Neuronal stem cell (in vitro differentiated cells): Measurements from ENCODE around the gene HNRNPLL.
A peak's percentile ranks its signal among the peaks of the same experiment; 100 is the strongest.

Experiments
- DNase-seq: peaks from one replicate; pipeline ENCODE4 v3.0.0-alpha.2; 2013; ENCODE audit warnings: low spot score
- H2AFZ ChIP-seq: one replicate; pipeline ENCODE4 v1.6.1; 2013; ENCODE audit warnings: mild to moderate bottlenecking, low read length, inconsistent platforms
- H2AK5ac ChIP-seq: 2 replicates; pipeline ENCODE4 v1.6.1; 2013; ENCODE audit warnings: low read depth, mild to moderate bottlenecking, inconsistent platforms, low read length, moderate library complexity, mixed read lengths
- H2BK120ac ChIP-seq: 2 replicates; pipeline ENCODE4 v1.6.1; 2013; ENCODE audit warnings: low read depth, mild to moderate bottlenecking, inconsistent platforms, low read length, moderate library complexity, mixed read lengths
- H2BK12ac ChIP-seq: one replicate; pipeline ENCODE4 v1.6.1; 2013; ENCODE audit warnings: low read length, inconsistent platforms
- H2BK15ac ChIP-seq: 2 replicates; pipeline ENCODE4 v1.6.1; 2013; ENCODE audit warnings: mild to moderate bottlenecking, low read length, inconsistent platforms, mixed read lengths
- H2BK5ac ChIP-seq: one replicate; pipeline ENCODE4 v1.6.1; 2013; ENCODE audit warnings: inconsistent platforms, mild to moderate bottlenecking, low read length, moderate library complexity
- H3K14ac ChIP-seq: one replicate; pipeline ENCODE4 v1.6.1; 2013; ENCODE audit warnings: low read length, inconsistent platforms
- H3K18ac ChIP-seq: 2 replicates; pipeline ENCODE4 v1.6.1; 2013; ENCODE audit warnings: low read length, inconsistent platforms
- H3K23ac ChIP-seq: 2 replicates; pipeline ENCODE4 v1.6.1; 2013; ENCODE audit warnings: low read depth, mild to moderate bottlenecking, mixed read lengths, low read length, inconsistent platforms; ENCODE audit not compliant: poor library complexity
- H3K27ac ChIP-seq: replicated peaks from 3 replicates; pipeline ENCODE4 v1.5.1; 2013; ENCODE audit warnings: low read length, inconsistent platforms
- H3K27me3 ChIP-seq, 3 experiments: 2 replicates each; pipeline ENCODE4 v1.6.1; 2013; ENCODE audit warnings: low read length in 3 of 3, mild to moderate bottlenecking in 2 of 3, inconsistent platforms in 1 of 3, low read depth in 1 of 3, mixed read lengths in 1 of 3, moderate library complexity in 1 of 3; ENCODE audit not compliant: control insufficient read depth in 3 of 3, insufficient read depth in 3 of 3
- H3K36me3 ChIP-seq, 2 donors: replicated peaks in 1 of 2; 2 replicates each; pipeline ENCODE4 v1.6.1; 2013; ENCODE audit warnings: low read length in 2 of 2; ENCODE audit not compliant: control insufficient read depth in 2 of 2, insufficient read depth in 2 of 2
- H3K4ac ChIP-seq: 2 replicates; pipeline ENCODE4 v1.6.1; 2013; ENCODE audit warnings: inconsistent platforms, mild to moderate bottlenecking, low read length, moderate library complexity
- H3K4me1 ChIP-seq, 2 donors: 1 replicate in 1 of 2; 2 replicates in 1 of 2; pipeline ENCODE4 v1.6.1; 2013; ENCODE audit warnings: low read length in 2 of 2, low read depth in 1 of 2; ENCODE audit not compliant: control insufficient read depth in 2 of 2, insufficient read depth in 1 of 2
- H3K4me2 ChIP-seq: one replicate; pipeline ENCODE4 v1.6.1; 2013; ENCODE audit warnings: mild to moderate bottlenecking, low read length, inconsistent platforms; ENCODE audit not compliant: insufficient read depth, poor library complexity, severe bottlenecking
- H3K4me3 ChIP-seq, 2 donors: 2 replicates each; pipeline ENCODE4 v1.5.1; 2013; ENCODE audit warnings: low read length in 2 of 2, mild to moderate bottlenecking in 2 of 2, inconsistent platforms in 1 of 2, moderate library complexity in 1 of 2
- H3K79me1 ChIP-seq: one replicate; pipeline ENCODE4 v1.6.1; 2013; ENCODE audit warnings: low read depth, mild to moderate bottlenecking, inconsistent platforms, low read length, moderate library complexity
- H3K9ac ChIP-seq: one replicate; pipeline ENCODE4 v1.6.1; 2013; ENCODE audit warnings: mild to moderate bottlenecking, low read depth, low read length, inconsistent platforms; ENCODE audit not compliant: poor library complexity
- H3K9me3 ChIP-seq, 2 donors: replicated peaks in 1 of 2; 2 replicates each; pipeline versions ENCODE3 to v1.6.1; 2013; ENCODE audit warnings: low read length in 2 of 2, mild to moderate bottlenecking in 2 of 2, inconsistent platforms in 1 of 2, low read depth in 1 of 2, mixed read lengths in 1 of 2, moderate library complexity in 1 of 2; ENCODE audit not compliant: control insufficient read depth in 2 of 2, insufficient read depth in 1 of 2
- H4K8ac ChIP-seq: one replicate; pipeline ENCODE4 v1.6.1; 2013; ENCODE audit warnings: low read depth, mild to moderate bottlenecking, inconsistent platforms, low read length, moderate library complexity
- H4K91ac ChIP-seq: one replicate; pipeline ENCODE4 v1.6.1; 2013; ENCODE audit warnings: low read length, low read depth, mild to moderate bottlenecking, inconsistent platforms; ENCODE audit not compliant: poor library complexity
- WGBS, 2 donors: extraction: QIAGEN DNeasy Blood & Tissue Kit; methylation state at CpG; one replicate each; pipeline ENCODE4 v1.1.7; 2013; ENCODE audit warnings: missing lambda C conversion rate in 2 of 2, mixed read lengths in 1 of 2; ENCODE audit not compliant: insufficient read length in 2 of 2, insufficient replicate concordance in 1 of 2; ENCODE audit errors: extremely low coverage in 2 of 2; 5-methylcytosine and 5-hydroxymethylcytosine counted together

HNRNPLL gene

DNA sequence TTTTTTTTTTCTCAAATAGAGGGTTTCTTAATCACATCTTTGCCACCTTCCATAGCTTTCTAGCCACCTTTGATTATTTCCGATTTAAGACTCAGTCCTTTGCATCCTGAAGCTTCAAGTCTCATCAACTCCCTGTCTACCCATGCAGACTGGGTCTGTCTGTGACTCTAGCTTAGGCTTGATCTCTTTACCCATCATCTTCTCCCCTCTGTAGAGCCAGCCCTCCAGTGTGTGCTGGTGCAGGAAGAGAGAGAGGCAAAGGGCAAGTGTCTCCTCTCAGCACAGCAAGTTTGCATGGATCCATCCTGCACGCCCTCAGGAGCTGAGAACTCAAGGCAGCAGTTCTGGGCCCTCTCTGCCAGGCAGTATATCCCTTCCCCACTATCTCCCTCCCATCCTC, 70.4 kb downstream of the HNRNPLL start:
- Histone ChIP-seq H3K9me3 (no peaks in the 10 kb centered on the region), H2AFZ (peak overlapping the region; percentile 55), H4K8ac (no peak overlapping the region), H3K4me2 (no peak overlapping the region), H3K18ac (no peak overlapping the region), H2BK120ac (no peak overlapping the region), H3K79me1 (no peaks in the 10 kb centered on the region), H3K23ac (no peak overlapping the region), H3K4me1 (peaks cover 1 to 3% of the 10 kb centered on the region in 2 donors), H3K14ac (no peak overlapping the region), H2BK12ac (no peak overlapping the region), H3K4me3 (peak overlapping the region in 1 of 2 donors; percentile 0), H3K27me3 (peaks cover 0 to 37% (median 6%) of the 10 kb centered on the region in 3 experiments), H3K9ac (no peak overlapping the region), H2AK5ac (peak overlapping the region; percentile 14), H4K91ac (no peak overlapping the region), H3K36me3 (no peaks in the 10 kb centered on the region), H3K27ac (no peak overlapping the region), H2BK5ac (no peak overlapping the region), H2BK15ac (no peak overlapping the region), H3K4ac (no peak overlapping the region)
- no CpG with 5 or more reads among the region's 2 CpGs for WGBS, 2 donors
- DNase-seq: no peak

DNA sequence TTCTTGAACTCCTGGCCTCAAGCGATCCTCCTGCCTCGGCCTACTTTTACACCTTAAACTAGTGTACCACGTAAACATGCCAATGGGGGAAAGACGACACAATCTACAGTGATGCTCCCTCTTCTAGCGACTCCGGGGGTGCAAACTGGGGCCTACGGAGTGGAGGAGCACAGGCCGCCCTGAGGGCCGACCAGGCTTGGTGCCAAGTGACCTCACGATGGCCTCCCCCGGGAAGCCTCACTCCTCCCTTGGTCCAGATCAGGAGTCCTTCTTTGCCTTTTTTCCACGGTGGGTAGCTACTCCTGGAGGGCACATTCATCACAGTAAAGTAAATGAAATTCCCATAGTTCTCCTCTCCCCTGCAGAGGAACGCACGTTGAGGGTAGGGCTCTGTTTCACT, 73.5 kb downstream of the HNRNPLL start:
- no peak overlapping the region for H3K4ac ChIP-seq
- no peak overlapping the region for H3K14ac ChIP-seq
- H3K18ac ChIP-seq: no peak overlapping the region
- no peak overlapping the region for H2BK120ac ChIP-seq
- H3K4me1 ChIP-seq: peaks cover 0 to 1% of the 10 kb centered on the region in 2 donors
- no peak overlapping the region for H3K4me3 ChIP-seq
- H3K27me3 ChIP-seq: peaks cover 0 to 49% (median 0%) of the 10 kb centered on the region in 3 experiments
- H4K91ac ChIP-seq: no peak overlapping the region
- no peaks in the 10 kb centered on the region for H3K36me3 ChIP-seq
- H2BK5ac ChIP-seq: no peak overlapping the region
- H2BK12ac ChIP-seq: no peak overlapping the region
- H3K9me3 ChIP-seq: no peaks in the 10 kb centered on the region
- H3K9ac ChIP-seq: no peak overlapping the region
- H3K23ac ChIP-seq: peak overlapping the region; percentile 55
- no peak overlapping the region for H4K8ac ChIP-seq
- H2AFZ ChIP-seq: no peak overlapping the region
- no peak overlapping the region for H2BK15ac ChIP-seq
- H3K27ac ChIP-seq: no peak overlapping the region
- H3K79me1 ChIP-seq: no peaks in the 10 kb centered on the region
- H3K4me2 ChIP-seq: no peak overlapping the region
- no CpG with 5 or more reads among the region's 14 CpGs for WGBS, 2 donors
- DNase-seq: no peak
- H2AK5ac ChIP-seq: peak overlapping the region; percentile 37

DNA sequence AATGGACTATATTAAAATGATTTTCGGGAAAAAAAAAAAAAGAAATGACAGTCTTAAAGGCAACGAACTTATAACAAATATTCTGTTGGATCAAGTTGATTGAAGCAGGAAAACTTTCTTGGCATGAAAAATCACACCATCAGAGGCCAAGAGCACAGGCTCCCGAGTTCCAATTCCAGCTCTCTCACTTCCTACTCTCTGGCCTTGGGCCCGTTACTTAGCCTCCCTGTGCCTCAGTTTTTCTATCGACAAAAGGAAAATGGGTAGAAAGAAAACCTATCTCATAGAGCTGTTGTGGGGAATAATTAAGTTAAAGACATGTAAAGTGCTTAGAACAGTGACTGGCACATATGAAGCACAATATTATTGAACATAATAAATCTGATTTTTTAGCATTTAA, 74.2 kb downstream of the HNRNPLL start:
- no peak overlapping the region for H3K9ac ChIP-seq
- H2BK120ac ChIP-seq: no peak overlapping the region
- no peak overlapping the region for H3K4me3 ChIP-seq
- peak overlapping the region; percentile 90 for H2AFZ ChIP-seq
- H3K18ac ChIP-seq: no peak overlapping the region
- no peak overlapping the region for H3K4me2 ChIP-seq
- H3K23ac ChIP-seq: no peak overlapping the region
- H3K79me1 ChIP-seq: no peaks in the 10 kb centered on the region
- H3K9me3 ChIP-seq: no peaks in the 10 kb centered on the region
- H3K4me1 ChIP-seq: peaks cover 0 to 2% of the 10 kb centered on the region in 2 donors
- no peak overlapping the region for H2BK15ac ChIP-seq
- no CpG with 5 or more reads among the region's 5 CpGs for WGBS, 2 donors
- no peak overlapping the region for H4K8ac ChIP-seq
- no peak overlapping the region for H2AK5ac ChIP-seq
- no peak overlapping the region for H2BK12ac ChIP-seq
- peaks cover 0 to 48% (median 0%) of the 10 kb centered on the region in 3 experiments for H3K27me3 ChIP-seq
- no peak overlapping the region for H3K4ac ChIP-seq
- no peak overlapping the region for H3K27ac ChIP-seq
- no peak overlapping the region for H3K14ac ChIP-seq
- no peak overlapping the region for H2BK5ac ChIP-seq
- no peak for DNase-seq
- H4K91ac ChIP-seq: no peak overlapping the region
- no peaks in the 10 kb centered on the region for H3K36me3 ChIP-seq

DNA sequence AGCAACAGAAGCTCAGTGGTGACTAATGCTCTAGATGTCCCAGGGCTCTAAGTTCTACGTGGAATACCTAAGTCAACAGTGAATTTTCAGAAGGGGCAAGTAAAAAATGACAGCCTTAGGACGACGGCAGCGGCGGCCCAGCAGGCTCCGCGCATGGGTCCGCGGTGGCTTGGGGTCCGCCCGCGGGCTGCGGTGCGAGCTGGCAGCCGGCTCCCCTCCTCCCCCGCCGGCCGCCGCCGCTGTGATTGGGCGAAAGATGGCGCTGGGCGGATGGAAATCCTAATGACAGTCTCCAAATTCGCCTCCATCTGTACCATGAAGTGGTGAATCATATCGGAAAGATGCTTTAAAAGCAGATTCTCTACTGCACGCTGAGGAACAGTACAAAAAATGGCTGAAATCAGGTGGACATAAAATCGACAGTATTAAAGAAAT, 74.7 kb downstream of the HNRNPLL start:
- H3K79me1 ChIP-seq: no peaks in the 10 kb centered on the region
- no peaks in the 10 kb centered on the region for H3K36me3 ChIP-seq
- peaks cover 0 to 7% of the 10 kb centered on the region in 2 donors for H3K4me1 ChIP-seq
- H3K18ac ChIP-seq: no peak overlapping the region
- H2BK5ac ChIP-seq: no peak overlapping the region
- H3K9ac ChIP-seq: peak overlapping the region; percentile 21
- WGBS, 2 donors: no CpG with 5 or more reads among the region's 27 CpGs
- DNase-seq: no peak
- H3K14ac ChIP-seq: no peak overlapping the region
- H2AK5ac ChIP-seq: no peak overlapping the region
- H3K4me3 ChIP-seq: peak overlapping the region; percentile 37 to 68
- H3K27ac ChIP-seq: no peak overlapping the region
- no peak overlapping the region for H4K8ac ChIP-seq
- H2BK120ac ChIP-seq: no peak overlapping the region
- no peak overlapping the region for H2BK15ac ChIP-seq
- no peaks in the 10 kb centered on the region for H3K9me3 ChIP-seq
- no peak overlapping the region for H3K23ac ChIP-seq
- peak overlapping the region; percentile 33 for H3K4me2 ChIP-seq
- peak overlapping the region; percentile 90 for H2AFZ ChIP-seq
- no peak overlapping the region for H3K4ac ChIP-seq
- peaks cover 0 to 50% (median 0%) of the 10 kb centered on the region in 3 experiments for H3K27me3 ChIP-seq
- H4K91ac ChIP-seq: no peak overlapping the region
- no peak overlapping the region for H2BK12ac ChIP-seq
